ENCODE data around the gene RAB20.

GRCh38 chr13:110528911-110529310 is 32.6 kb downstream of the RAB20 start:
- TF ChIP-seq CTCF (IDR thresholded peaks at IDR 0.05 in 8 of 11, conservative IDR thresholded peaks at IDR 0.05 in 3 of 11) = no peak
- TF ChIP-seq POLR2A (IDR thresholded peaks at IDR 0.05) = no peak
- TF ChIP-seq POLR2AphosphoS5 (IDR thresholded peaks at IDR 0.05) = no peak

Data from spleen (tissue), 7 donors.